NCI-H146 treated with DMSO at 0.1 percent for 48 hours (cell line): ENCODE measurements around the gene NTF3.
A peak's percentile ranks its signal among the peaks of the same experiment; 100 is the strongest.

Experiments used
- DNase-seq: peaks from one replicate; lab custom pipeline; 2025; ENCODE audit not compliant: unreplicated experiment; lab: John Stamatoyannopoulos, UW

NTF3 gene

DNA sequence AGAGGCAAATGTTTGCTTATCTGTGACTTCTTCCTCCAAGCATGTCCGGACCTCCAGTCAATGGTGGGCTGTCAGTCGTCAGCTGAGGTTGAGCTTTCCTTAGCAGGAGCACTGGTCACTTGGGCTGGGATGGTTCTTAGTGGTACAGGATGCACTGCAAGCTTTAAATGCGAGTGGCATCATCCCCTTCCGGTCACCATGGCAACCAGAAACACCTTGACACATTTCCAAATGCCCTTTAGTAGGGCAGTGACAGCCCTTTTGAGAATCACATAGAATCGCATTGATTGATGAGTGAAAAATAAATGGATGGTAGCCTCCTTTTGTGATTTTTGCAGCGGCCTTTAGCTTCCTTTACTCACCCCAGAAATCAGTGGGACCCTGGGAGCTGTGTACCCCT lies 24.1 kb downstream of the NTF3 start:
- DNase-seq = no peak

DNA sequence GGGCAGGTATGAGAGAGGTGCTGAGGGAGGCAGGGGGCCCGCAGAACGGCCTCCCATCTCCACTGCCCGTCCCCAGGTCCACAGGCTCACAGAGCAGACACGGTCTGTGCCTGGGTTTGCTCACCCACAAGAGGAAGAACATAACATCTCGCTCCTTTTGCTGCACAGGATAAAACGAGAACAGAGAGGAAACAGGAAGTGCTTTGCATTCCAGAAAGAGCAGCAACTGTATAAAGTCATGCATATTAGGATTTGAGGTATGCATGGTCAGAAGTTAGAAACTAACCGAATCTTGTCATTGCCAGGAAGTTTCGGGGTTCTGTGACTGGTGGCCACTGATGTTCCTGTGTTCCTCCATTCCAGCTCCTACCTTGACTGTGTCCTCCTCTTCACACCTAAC lies 25.0 kb downstream of the NTF3 start:
- DNase-seq = no peak

DNA sequence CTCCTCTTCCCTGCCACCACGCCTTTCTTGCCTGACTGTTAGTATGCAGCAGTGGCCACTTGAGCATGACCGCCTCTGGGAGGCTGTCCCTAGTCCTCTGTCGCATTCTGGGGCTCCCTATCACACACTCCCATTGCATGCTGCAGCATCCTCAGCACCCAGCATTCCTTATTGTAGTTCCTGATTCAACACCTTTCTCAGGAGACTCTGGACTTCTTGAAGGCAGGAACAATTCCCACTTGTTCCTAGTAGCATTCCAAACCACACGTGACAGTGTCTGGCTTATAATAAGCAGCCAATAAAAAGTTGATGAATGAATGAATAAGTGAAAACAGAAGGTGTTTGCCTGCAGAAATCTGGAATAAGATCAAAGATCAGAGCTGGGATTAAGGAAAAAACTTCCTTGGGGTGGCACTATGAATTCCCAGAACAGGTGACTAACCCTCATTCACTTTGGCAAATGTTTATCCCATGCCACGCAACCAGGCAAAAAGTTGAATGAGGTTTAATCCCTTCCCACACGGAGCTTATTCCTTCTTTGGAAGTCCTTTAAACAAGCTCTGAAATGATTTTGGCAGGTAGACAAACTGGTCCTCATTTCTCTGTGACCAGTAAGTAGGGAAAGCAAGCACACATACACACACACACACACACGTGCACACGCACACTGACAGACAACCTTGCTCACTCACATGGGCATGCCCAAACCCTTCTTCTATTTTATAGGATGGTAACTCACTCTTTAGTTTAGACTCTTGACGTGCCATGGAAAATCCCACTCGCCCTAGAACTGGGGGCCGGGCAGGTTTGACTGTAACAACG lies 26.5 kb downstream of the NTF3 start:
- no peak for DNase-seq

DNA sequence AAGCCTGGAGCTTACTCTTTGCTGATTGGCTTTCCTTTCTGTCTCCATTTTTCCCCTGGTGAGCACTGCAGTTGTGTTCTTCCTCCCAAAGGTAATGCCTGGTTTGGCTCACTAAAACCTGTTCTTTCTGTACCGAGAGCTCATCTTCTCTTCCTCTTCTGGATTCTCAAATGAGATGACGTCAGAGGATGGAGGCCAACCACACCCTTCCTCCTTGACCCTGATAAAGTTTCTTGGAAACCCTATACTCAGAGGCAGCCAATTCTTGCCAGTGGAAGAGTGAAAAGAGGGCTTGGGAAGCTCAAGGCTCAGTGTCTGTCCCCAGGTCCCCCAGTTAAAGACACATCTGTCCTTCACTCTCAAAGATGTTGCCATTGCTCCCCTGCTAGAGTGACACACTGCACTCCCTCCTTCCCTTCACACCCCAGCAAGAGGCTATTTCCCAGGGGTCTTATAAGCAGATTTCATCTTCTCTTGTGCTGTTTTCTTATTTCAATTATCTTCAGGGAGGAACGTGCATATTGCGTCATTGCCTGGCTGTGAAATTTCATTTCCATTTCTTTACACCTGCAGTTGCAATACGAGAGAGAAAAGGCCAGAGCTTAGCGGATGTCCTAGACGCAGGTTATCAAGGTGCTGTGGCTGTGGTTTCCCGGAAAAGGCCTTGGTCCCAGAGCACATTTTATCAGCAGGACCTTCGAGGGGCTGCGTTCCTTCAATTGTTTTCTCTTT lies 27.3 kb downstream of the NTF3 start:
- no peak for DNase-seq

DNA sequence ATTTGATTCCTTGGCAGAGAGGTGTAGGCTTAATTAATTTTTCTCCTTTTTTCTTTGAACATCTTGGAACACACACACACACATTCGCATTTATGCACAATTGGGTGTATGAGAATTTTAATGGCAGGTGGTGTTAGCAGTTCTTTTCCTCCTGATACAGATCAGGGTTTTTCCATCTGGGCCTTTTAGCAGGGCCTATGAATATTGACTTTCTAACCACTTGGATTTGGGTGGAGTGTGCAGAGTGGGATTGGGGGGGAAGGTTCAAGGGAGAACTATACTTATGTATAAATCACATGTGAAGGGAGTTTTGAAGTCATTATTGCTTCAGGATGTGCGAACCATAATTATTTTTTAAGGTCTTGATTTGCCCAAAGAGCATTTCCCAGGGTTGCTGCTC lies 28.9 kb downstream of the NTF3 start:
- DNase-seq = no peak

DNA sequence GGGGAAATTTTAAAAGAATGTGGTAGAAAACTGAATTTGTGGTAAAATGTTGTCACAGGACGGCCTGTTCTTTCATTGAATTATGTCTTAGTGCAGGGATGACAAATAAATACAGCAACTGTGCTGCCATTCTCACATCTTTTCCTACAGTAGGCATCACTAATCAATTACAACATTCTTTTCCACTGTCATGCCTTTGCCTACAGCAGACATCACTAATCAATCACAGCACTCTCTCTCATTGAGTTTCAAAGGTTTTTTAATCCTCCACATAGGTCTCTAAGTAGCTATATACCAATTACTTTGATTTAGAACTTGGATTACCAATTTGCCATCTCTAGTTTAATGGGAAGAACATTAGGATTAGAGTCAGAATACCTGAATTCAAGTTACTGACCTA lies 30.1 kb downstream of the NTF3 start:
- DNase-seq = no peak

DNA sequence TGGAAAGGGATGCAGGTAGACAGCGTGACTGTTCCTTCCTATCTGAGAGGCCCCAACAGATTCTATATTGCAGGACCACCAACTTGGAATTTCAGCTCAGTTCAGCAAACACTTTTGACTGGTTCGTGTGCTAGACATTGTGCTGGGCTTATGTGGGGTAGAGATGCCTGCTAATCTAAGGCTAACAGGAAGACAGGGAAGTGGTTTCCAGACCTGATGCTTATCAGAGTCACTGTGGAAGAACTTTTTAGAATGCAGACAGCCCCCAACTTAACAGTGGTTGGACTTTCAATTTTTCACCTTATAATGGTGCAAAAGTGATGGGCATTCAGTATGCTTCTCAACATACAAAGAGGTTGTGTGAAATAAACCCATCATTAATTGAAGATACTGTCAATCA lies 32.2 kb downstream of the NTF3 start:
- DNase-seq = no peak

DNA sequence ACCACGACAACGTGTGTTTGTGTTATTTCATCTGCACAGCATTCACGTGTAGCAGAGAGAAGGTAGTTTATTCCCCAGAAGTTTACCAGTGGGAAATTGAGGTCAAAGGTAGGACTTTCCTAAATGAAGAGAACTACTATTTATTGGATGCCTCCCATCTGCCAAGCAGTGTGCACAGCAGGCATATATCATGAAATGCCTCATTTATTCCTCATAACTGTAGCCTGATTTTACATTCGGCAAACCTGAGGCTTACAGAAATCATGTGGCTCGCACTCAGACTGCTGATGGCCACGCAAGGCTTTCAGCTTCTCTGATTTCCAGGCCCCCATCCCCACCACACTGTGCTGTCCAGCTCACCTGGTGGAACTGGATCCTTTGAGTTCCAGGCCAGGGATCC lies 33.5 kb downstream of the NTF3 start:
- no peak for DNase-seq

DNA sequence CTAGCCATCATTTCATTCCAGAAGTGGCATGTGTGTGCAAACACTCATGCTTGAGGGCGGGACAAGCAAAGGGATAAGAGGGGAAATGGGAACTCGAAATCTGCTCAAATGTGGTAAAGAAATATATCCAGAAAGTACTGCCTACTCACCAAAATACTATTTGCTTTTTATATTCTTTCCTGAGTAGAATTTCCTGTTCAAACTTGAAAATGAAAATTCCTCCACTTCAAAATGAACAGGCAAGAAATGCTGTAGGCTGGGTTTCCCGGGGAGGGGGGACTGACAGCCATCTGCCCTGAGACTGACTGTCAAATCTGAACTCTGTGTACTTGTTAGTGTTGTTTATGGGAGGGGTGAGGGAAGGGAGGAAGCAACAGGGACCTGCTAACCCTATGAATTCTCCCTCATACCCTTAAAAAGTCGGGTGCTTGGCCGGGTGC lies 34.6 kb downstream of the NTF3 start:
- DNase-seq = no peak

DNA sequence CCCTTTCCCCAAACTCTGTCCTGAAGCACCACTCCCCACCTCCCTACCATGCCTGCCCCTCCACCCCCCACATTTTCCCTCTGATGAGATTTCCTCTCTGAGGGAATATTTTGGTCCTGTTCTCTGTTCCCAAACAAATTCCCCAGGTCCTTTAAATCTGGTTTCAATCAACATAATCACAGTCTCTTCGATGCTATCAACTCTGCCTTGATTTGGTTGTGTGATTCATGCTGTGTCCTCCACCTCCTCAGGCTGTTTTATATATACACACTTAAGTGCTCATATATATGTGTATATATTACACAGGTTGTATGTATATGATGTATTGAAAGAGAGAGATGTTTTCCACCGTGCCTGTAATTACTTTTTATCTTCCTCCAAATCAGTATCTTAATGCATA lies 36.0 kb downstream of the NTF3 start:
- no peak for DNase-seq

DNA sequence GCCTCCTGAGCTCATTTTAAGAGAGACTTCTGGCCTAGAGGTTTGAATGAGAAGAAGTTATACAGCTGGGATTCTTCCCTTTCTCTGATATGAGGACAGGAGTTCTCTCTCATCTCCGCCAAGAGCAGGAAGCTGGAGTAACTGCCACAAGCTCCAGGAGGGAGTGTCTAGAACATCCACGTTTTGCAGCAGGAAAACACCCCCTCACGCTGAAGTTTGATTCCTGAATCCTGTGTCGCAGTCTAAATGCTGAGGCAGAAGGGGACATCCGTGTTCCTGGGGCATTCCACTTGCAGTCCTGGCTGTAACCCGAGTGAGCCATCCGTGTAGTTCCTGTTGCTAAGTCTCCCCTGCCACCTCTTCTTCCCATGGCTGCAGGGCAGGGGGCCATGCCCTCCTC lies 38.3 kb downstream of the NTF3 start:
- DNase-seq = no peak

DNA sequence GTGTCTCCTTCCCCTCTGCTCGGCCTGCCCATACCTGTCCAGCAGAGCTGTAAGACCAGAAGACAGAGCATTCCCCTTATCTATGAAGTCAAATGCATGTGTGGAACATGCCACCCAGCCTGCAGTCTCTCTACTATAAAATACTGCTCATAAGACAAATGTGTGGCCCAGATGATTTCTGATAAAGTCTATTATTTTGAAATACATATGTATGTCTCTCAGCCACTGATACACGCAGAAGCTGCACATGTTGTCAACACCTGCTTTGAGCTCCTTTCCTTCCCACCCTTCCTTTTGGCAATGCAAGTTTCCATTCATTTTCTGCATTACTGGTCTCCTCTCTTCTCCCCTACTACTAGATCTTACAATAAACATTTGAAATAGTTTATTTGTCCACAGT lies 38.8 kb downstream of the NTF3 start:
- no peak for DNase-seq

DNA sequence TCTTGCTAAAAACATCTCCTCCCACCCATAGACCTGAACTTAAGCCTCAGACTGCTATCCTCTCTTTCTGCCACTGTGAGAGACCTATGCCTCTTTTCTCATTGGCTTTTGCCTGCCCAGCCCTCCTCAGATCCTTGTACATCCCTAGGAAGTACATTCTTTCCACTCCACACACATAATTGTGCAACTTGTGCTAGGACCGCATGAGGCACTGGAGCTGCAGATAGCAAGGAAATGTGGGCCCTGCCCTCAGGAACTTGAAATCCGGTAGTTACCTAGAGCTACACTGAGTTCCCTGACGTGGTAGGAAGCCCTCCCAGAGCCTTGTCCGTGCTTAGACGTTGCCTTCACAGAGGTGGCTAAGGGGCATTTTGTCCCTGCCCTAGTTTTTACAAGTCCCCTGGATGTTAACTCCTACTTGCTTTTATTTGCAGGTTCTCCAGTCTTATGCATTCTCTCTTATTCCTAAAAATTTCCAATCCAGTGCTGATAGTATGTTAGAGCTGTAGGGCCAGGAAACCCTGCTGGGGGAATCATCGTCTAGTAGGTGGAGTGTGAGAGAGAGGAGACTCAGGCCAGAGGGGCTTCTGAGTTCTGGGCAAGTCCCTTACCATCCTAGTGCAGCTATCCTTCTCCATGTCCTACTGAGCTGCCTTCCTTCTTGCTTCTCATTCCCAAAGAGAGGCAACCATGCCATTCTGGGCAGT lies 41.3 kb downstream of the NTF3 start:
- DNase-seq = no peak

DNA sequence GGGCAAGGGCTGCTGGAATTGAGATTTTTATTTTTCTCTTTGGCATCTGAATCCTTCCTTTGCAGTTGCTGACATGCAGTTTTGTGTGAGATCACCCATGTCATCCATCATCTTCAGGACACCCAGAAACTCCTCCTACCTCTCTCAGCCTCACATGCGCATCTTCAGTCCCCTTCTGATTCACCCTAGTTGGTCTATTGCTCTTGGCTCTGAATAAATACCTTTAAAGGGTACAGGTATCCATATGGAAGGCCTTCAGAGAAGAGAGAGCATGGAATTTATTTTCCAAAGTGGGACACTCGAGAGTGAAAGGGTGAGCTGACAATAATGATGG lies 41.8 kb downstream of the NTF3 start:
- DNase-seq = no peak

DNA sequence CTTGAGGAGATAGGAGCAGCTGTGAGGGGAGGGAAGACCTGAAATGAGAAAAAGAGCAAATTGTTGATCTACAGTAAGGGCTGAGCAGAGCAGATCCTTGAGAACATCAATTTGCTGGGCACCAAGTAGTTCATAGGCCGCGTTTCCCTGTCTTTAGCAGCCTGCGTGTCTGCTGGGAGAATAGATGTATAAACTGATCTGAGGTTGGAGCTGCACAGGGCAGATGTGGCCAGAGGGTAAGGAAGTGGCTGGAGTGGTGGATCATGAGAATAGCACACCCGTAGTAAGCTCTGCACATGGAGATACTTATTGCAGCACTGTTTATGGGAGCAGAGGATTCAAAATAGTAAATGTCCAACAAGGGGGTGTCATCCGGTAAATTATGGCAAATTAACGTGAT lies 44.4 kb downstream of the NTF3 start:
- DNase-seq = no peak

DNA sequence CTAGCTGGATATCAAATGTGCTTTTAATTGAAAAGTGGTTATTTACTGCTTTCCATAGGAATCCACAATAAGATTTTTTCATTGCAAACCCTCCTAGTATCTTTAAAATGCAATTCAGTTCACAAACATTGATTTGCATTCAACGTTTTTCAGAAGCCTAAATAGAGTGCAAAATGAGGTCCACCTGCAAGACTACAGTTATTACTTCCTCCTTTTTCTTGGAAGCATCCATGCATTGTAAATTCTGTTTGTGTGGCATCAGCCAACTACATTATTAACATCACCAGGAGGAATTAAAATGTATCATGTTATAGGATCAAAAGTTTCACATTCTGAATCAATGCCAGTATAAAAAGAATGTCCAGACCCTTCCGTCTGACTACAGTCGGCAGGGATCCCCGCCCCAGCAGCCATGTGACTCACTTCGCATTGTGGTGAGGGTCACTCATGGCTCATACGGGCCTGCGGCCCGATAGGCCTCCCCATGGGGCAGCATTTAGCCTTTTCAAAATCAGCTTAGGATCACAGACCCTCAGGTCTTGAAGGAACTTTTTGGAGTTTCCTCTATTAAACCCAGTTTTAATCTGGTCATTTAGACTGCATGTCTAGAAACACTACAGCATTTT lies 46.3 kb downstream of the NTF3 start:
- DNase-seq = no peak

DNA sequence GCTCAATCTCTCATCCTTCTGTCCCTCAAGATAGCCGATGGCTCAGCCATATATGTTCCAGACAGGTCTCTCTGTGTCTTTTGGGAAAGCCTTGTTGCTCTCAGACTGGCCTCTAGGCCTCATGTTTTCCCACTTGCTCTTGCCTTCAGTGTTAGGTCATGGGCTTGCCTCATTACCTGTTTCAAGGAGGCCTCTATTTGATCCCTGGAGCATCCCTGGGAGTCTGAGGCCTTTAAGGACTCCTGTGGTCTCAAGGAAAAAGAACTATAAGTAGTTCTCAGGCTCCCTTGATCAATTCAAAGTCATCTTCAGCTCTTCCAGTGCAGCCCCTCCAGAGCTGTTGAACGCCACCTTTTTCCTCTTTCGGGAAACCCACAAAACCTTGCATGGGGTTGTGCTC lies 47.9 kb downstream of the NTF3 start:
- no peak for DNase-seq

DNA sequence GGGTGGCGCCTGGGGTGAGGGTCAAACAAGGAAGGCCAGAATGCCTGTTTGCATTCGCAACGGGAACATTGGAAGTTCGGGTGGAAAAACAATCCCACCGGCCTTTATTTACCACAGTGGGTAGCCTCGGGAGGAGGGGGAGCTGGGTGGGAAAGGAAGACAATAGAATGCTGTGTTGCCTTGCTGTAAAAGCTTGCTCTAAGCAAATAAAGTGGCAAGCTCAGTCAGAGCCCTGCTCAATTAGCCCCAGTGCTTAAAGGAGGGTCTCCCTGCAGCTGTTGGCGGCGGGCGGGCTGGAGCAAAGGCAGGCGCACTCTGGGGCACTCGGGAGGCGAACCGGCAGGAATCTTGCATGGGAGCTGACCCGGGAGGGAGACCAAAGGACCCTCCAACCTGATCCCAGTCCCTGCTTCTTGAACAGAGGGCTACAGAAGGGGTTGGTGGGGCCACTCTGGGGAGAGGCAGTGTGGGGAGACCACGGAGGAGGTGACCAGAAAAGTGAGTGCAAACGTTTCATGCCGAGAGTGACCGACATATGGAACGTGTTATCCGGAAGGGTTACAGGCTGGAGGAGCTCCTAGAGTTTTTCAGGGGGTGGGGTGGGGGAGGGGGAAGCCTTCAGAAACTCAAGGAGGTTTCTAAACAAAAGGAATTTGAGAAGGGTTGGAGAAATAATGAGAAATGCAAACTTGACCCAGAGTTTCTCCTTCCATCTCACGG lies 48.5 kb downstream of the NTF3 start:
- peak; percentile 99 for DNase-seq

DNA sequence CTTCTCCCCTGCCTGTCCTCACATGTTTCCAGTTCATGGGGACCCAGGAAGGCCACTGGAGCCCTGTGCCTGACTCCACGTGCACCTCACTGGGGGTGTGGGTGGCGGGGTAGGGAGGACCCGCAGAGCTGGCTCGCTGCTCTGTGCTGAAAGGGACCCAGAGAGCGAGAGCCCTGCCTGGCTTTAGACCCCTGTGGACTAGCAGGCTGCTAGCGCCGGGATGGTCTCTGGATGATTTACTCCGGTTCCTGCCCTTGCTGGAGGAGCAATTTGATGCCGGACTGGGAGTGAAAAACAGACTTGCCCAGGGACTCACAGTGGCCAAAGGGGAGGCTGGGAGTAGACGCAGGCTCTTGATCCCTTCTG lies 49.0 kb downstream of the NTF3 start:
- peak; percentile 74 for DNase-seq

DNA sequence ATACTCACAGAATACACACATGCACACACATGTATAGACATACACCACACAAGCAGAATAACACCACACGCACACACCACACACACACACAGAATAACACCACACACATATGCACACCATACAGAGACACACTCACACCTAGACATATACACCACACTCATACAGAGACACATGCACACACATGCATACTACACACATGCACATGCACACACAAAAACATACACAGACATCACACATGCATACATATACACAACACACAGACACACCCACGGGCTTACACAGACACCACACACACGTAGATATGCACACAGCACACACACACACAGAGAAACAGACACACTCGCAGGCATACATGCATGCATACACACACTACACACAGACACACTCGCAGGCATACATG lies 49.7 kb downstream of the NTF3 start:
- no peak for DNase-seq

DNA sequence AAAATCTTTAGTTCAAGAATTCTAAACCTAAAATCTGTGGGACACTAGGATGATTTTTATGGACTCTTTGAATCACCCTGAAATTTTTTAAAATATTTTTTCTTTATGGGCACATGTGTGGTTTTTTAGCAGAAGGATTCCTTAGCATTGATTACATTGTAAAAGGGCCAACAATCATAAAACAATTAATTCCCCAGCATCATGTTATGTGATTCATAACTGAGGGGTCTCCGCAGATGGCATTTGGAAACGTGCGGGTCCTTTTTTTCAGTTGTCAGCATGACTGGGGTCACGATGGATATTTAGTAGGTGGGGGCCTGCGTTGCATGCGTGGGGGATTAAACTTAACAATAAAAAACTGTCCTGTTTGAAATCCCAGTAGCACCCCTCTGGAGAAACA lies 52.5 kb downstream of the NTF3 start:
- DNase-seq = no peak
